Activated T-cell treated with anti-CD3 and anti-CD28 coated beads for 48 hours (primary cell): ENCODE results near the gene CLIP4.
A peak's percentile ranks its signal among the peaks of the same experiment; 100 is the strongest.
"Not testable (repeated sequence)": the region's sequence is repeated elsewhere in the genome, so short reads cannot be mapped to it uniquely, and the experiment has no call there.

ENCODE experiments used
- DNase-seq: peaks from one replicate; pipeline ENCODE4 v3.0.0-alpha.2; 2020; ENCODE audit warnings: low read depth

The CLIP4 gene

DNA sequence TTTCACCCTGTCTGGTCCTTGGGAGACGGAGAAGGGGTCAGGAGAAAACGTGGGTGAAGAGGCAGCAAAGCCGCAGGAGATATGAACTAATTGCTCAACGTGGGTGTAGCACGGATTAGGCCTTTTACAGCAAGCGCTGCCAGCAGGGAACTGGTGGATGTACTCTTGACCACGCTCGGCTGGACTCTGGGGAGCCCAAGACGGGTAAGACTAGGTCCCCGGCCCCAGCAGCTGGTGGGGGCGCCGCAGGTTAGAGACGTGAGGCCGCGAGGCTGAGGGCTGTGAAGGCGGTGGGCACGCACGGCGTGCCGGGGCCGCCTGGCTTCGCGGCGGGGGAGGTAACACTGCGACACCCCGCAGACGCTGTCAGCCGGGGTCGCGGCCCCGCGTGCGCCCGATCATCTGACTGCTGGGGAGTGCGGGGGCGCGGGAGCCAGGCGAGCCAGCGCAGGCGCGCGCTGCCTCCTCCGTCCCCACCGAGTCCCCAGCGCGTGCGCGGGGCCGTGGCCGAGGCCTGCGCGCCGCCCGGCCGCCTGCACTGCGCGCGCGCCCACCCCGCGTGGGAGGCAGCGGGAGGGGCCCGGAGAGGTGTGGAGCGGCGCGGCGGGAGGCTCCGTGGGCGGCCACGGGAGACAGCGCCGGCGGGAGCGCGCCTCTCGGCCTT lies at the start of gene CLIP4:
CLIP4 (plus strand) TSS at position 470 of the 664 bp plus-strand sequence. CDS start 5,974 bp downstream, outside the sequence.
- DNase-seq = peak; percentile 73

- no peak for DNase-seq
Observed at GRCh38 chr2:29066271-29066860, 48.8 kb upstream of the CLIP4 start.

- DNase-seq = no peak
Observed at GRCh38 chr2:29066997-29067605, 48.1 kb upstream of the CLIP4 start.

GRCh38 chr2:29068513-29068912 lies 46.7 kb upstream of the CLIP4 start:
- no peak for DNase-seq

- no peak for DNase-seq
Observed at GRCh38 chr2:29070526-29070925, 44.7 kb upstream of the CLIP4 start.

GRCh38 chr2:29071032-29071975 lies 43.9 kb upstream of the CLIP4 start:
- DNase-seq = no peak

GRCh38 chr2:29072251-29072650 lies 43.0 kb upstream of the CLIP4 start:
- no peak for DNase-seq

- no peak for DNase-seq
Observed at GRCh38 chr2:29072971-29073725, 42.1 kb upstream of the CLIP4 start.

- no peak for DNase-seq
Observed at GRCh38 chr2:29073933-29074332, 41.3 kb upstream of the CLIP4 start.

- DNase-seq = no peak
Observed at GRCh38 chr2:29074411-29074810, 40.8 kb upstream of the CLIP4 start, which contains the start of gene PCARE. TSS of gene PCARE (minus strand) at chr2:29074523. CDS start at chr2:29074261, 262 bp downstream.

- no peak for DNase-seq
Observed at GRCh38 chr2:29075894-29076705, 39.1 kb upstream of the CLIP4 start.

- no peak for DNase-seq
Observed at GRCh38 chr2:29079887-29080286, 35.3 kb upstream of the CLIP4 start.

- no peak for DNase-seq
Observed at GRCh38 chr2:29080886-29081743, 34.1 kb upstream of the CLIP4 start.

DNA sequence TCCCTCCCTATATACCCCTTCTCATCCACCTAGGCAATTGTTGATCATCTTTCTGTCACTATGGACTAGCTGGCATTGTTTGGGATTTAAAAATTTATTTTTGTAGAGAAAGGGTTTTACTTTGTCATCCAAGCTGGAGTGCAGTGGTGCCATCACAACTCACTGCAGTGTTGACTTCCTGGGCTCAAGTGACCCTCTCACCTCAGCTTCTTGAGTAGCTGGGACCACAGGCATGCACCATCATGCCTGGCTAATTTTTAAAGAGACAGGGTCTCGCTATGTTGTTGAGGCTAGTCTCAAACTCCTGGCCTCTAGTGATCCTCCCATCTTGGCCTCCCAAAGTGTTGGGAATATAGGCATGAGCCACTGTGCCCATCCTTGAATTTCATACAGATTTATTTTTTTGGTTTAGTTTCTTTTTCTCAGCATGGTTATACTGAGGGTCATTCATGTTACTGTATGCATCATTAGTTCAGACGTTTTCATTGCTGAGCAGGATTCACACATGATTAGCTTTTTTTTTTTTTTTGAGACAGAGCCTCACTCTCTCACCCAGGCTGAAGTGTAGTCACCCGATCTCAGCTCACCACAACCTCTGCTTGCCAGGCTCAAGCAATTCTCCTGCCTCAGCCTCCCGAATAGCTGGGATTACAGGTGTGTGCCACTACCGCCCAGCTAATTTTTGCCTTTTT lies 32.3 kb upstream of the CLIP4 start:
- no peak for DNase-seq

- no peak for DNase-seq
Observed at GRCh38 chr2:29084554-29084953, 30.7 kb upstream of the CLIP4 start.

GRCh38 chr2:29090311-29090710 lies 24.9 kb upstream of the CLIP4 start:
- not testable (repeated sequence) for DNase-seq

- no peak for DNase-seq
Observed at GRCh38 chr2:29096969-29097368, 18.2 kb upstream of the CLIP4 start.

DNA sequence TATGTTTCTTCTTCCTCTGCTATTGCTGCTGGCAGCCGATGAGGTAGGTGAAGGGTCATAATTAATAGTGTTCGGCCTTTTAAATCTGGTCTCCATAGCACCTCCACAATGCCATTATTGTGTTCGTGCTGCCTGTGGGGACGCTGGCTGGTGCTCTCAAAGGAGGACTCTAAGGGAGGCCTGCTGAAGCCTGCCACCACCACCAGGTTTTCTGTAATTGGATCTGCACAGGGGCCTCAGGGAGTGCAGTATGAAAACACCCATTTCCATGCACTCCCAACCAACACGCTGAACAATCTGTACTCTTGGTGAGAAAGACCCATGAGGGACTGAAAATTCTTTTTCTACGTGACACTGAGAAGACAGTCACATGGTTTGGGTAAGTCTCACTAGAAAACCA lies 17.6 kb upstream of the CLIP4 start:
- DNase-seq = no peak

DNA sequence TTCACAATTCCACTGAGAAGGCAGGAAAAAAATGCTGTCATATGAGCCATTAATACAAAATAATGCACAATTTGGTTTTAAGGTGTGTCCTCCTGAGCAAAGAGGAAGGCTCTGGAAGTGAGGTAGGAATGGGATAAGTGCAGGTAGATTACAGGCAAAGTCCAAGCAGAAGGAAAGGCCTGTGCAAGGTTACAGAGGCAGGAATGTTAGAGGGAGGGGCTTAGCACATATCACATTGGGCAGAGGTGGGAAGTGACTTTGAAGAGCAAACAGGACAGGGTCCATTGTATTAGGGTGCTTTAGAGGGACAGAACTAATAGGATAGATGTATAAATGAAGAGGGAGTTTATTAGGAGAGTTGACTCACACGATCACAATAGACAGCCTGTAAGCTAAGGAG lies 14.7 kb upstream of the CLIP4 start:
- DNase-seq = no peak
